Cortex of kidney (tissue), 1 donor: Measurements from ENCODE around the gene HSFX2.
"Not testable (repeated sequence)": the region's sequence is repeated elsewhere in the genome, so short reads cannot be mapped to it uniquely, and the experiment has no call there.

Source experiments
- DNase-seq: peaks from one replicate; lab custom pipeline; 2025; lab: John Stamatoyannopoulos, UW

Gene HSFX2

DNA sequence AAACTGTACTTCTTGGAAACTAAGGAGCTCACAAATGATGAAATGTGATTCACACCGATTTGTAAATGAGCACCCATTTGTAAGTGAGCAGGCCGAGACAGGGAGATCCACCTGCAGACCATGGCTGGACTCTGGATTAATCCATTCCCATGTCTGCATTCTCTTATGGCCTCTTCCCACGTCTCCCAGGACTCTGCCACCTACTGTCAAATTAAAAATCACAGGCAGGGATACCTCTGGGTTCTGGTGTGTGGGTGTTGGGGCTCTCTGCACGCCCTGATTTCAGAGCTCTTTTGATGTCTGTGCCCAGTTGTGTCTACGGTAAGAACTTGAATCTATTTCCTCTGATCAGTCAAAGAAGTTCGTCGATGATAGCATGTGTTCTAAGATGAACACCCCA is 4.1 kb downstream of the HSFX2 start:
- DNase-seq: not testable (repeated sequence)

DNA sequence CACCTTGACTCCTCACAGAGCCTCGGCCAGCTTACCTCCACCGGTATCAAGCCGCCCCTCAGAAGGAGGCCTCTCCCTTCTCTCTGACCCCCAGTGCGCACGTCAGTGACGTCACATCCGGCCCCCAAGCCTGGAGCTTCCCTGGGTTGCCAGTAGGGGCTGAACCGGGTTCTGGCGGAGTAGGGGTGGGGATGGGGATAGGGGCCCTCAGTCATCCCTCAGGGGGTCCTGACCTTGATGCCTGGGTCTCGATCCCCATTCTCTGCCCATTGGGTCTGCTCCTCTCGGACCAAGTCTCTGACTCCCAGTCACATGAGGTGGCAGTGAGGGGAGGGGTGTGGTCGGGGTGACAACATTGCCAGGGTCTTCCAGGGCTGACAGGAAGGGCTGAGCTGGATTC is 7.8 kb downstream of the HSFX2 start, which contains the start of gene MAGEA9B:
TSS of gene MAGEA9B (minus strand) at position 101 of the 400 bp plus-strand sequence. CDS start 4,280 bp downstream, outside the sequence.
- not testable (repeated sequence) for DNase-seq

DNA sequence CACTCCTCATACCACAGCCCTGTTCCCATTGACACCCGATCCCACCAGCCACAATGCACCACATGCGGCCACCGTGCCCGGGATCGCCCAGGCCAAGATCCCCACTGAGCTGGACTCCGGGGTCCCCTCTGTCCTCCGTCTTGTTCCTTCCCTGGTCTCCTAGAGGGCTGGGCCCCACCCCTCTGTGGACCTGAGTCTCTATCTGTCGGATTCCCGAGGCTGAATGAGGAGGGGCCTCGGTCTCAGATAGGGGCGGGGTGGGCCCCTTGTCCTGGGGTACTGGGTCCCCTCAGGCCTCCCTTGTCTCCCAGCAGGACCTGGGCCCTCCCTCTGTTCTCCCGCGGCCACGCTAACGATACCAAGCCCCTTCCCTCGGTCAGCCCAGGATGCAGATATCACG is 9.5 kb downstream of the HSFX2 start:
- DNase-seq: not testable (repeated sequence)

DNA sequence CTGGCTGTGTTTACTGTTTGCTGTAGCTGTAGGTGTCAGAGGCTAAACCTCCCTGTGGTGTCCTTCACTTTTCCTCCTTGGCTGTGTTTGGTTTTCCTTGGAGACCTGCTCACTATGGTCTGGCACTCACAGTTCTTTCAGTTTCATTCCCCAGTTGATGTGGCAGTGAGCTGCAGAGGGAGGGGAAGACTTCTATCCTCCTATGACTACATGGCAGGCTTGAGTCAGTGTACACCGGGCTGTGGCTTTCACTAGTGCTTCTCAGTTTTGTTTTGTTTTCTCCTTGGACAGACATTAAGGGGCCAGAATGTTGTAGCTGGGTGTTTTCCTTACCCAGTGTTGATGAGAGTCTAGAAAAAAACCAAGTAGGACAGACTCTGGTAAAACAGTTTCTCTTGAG is 21.7 kb downstream of the HSFX2 start:
- DNase-seq: not testable (repeated sequence)

DNA sequence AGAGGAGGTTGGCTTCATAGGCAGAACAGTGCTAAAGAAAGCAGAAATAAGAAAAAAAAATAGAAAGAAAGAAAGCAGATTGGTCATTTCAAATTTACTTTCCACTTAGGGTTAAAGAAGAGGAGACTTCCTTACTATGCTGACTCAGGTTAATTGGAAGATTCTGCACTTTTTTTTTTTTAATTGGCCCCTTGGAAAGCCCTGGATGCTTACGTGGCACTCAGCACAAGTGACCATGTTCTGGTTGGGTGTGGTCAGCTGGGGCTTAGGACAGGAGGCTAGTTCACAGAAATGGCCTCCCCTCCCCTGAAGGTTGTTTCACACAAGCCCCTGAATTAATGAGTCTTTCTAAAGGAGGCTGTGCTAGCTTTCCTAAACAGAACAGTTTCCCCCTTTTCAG is 22.4 kb downstream of the HSFX2 start:
- DNase-seq: no peak

DNA sequence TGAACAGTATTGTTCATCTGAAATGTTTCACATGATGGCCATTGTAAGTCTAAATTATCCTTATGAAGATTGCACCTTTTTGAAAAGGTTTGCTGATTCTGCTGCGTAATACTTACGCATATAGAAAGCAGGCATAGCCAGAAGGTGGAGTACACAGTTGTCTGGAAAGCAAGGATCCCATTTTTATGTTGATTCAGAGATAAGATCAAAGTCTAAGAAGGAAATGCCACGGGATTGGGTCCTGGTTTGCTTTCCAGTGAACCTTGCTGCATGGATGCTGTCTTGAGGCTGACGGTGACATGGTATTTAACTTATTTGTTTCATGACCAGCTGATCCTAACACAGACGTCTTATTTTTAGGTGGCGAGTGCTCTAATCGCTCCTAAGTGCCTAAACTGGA is 23.3 kb downstream of the HSFX2 start:
- DNase-seq: no peak

DNA sequence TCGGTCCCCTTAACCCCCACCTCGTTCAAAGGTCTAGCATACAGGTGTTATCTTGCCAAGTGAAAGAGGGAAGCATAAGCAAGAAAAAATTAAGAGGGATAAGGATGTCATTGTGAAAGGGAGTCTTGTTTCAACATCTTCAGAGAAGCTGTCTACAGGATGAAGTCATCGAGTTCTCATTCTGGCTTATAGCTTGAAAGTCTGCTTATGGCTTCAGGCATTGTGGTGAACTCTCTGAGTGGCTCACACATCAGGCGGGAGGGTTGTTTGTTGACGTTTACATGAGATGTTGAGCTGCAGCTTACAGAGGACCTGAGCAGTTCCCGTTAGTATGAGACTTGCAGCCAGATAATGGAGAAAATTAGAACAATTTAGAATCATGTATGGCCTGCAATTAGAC is 24.4 kb downstream of the HSFX2 start:
- no peak for DNase-seq

DNA sequence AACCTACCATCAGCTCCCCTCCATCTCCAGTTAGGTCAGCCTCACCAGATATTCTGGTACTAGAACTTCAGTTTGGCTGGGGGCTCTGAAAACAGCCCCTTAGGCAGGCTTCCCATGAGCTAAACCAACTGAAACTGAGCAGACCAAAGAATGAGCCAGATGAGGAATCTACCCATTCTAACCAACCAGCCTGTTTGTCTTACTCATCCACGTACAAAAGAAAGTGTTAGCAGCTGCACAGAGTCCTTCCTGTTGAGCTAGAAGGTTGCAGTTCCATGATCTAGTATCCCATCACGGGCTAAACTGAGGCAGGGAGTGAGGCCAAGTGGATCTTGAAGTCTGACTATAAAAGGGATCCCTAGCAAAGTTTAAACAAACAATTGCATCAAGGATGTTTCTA is 25.3 kb downstream of the HSFX2 start:
- DNase-seq: no peak

DNA sequence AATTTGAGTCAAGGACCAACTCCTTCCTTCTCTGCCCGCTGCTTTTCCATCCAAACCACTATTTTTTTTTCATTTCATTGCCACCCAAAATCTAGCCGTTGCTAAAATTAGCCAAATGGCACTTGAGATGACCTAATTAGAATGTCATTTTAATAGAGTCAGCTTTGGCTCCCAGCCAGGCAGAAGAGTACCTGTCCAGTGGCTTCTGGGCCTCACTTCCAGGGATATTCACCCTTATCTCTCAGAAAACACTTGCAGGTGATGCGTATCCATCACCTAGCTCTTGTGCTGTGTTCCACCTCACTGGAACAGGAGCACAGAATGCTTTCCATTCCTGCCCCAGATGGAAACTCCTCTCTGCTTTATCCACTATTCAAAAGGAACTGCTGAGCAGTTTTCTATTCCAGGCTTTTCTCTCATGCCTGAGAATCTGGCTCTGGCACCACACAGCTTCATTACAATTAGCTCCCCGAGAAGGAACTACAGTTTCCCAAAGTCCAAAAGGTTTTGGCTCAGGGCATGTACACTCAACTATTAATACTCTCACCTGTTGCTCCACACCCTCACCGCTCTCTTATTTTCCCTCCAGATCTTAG is 26.3 kb downstream of the HSFX2 start:
- DNase-seq: no peak

DNA sequence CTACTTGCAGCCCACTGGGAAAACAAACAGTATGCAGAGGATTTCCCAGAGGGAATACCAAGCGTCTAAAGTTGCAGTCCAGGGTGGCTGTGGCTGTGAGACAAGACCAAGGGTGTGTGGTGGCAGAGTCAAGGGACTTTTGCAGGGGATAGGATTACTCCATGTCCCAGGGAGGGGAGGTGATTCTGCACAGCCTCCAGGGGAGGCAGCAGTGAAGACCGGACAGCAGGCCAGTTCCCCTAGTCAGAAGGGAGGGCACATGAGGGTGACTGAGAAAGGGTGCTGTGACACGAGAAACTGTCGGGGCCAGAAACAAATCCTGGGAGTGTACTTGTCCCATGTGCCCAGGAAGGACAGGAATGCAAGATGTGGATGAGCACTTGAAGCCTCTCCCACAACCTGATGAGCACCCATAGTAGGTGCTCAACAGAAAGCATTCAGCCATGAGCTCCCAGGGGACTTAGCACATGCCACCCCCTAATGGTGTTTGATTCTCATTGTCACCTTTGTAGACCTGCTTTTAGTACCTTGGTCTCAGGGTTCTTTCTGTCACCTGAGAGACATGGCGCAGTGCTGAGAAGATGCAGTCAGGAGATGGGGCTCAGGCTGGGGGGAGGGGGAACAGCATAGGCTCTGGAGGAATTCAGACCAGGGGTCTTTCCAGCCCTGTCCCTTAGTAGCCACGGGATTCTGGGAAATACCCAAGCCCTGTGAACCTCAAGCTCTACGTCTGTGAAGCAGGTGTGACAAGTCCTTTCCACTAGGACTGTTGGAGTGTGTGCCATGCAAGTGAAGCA is 27.3 kb downstream of the HSFX2 start:
- no peak for DNase-seq

DNA sequence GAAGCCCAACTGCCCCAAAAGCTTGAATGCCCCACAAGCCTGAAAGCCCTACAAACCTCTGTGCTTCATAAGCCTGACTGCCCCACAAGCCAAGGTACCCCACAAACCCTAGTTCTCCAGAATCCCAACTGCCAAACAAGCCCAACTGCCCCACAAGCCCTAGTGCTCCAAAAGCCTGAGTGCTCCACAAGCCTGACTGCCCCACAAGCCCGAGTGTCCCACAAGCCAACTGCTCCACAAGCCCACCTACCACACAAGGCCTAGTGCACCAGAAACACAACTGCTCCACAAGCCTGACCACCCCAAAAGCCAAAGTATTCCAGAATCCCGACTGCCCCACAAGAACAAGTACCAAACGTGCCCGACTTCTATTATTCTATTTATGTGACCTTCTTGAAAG is 31.8 kb downstream of the HSFX2 start:
- no peak for DNase-seq

DNA sequence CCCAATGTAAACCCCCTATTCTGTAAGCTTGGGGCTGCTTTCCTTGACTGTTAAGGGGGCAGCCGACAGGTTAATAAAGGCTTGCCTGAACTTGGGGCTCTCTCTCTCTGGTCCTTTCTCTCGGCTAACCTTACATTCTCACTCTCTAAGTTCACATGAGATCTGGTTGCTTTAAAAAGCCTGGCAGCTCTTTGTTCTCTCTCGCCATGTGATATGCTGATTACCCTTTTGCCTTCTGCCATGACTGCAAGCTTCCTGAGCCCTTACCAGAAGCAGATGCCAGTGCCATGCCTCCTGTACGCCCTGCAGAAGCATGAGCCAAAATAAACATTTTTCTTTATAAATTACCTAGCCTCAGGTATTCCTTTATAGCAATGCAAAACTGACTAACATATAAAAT is 39.9 kb downstream of the HSFX2 start:
- DNase-seq: not testable (repeated sequence)

DNA sequence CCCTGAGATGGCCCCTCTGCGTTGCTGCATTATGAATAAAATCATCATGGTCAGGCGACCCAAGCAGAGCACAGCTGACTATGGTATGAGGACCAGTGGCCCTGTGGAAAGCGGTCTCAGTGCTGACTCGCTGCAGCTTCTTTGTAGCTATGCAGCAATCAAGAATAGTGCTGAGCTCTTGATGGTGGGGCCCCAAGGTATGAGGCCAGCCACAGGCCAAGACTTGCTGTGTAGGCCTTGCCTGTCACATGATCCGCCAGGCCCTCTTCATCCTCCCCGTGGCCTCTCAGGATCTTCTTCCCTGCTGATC is 43.2 kb downstream of the HSFX2 start:
- DNase-seq: not testable (repeated sequence)

DNA sequence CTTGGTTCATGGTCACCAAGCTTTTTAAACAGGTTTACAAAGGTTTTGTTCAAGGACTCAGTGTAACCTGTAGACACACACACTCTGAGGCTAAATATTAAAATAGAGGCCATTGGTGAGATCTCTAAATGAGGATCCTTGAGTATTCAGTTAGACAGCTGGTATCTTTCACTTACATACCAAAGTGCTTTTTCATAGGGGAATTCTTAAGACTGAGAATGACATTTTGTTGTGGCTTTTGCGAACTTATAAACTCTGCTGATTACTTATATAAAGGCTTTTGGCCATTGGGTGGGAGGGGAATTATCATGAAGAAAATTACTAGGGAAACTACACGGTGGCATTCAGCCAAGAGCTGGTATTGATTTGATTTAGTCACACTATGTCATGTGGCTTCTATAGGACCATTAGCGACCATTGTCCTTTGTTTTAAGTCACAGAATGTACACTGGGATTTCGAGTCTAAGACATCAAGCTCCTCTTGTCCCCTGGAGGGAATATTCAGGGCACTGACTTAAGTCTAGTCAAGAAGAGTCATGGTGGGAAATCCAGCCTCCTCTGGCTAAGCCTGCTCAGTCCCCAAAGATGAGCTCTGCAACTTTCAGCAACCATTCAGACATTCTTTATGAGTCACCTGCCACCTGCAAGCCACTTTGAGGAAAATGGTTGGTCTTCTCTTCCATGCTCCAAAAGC is 43.7 kb downstream of the HSFX2 start:
- not testable (repeated sequence) for DNase-seq

DNA sequence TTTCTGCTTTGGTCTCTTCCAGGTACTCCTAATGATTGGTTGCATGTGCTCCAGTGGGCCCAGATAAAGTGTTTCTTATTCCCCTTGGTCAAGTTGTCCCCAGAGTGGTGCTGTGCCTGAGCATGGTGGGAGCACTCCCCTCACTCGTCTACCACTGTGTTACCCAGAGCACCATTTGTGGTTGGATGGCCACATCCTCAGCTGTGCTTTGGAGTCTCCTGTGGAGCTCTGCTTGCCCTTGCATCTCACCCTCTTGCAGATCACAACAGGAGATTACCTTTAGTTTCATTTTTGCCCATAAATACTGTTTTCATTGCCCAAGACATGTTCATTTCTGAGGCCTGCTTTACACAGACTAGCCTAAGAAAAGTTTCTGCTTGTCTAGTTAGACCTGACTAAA is 44.7 kb downstream of the HSFX2 start:
- DNase-seq: not testable (repeated sequence)

DNA sequence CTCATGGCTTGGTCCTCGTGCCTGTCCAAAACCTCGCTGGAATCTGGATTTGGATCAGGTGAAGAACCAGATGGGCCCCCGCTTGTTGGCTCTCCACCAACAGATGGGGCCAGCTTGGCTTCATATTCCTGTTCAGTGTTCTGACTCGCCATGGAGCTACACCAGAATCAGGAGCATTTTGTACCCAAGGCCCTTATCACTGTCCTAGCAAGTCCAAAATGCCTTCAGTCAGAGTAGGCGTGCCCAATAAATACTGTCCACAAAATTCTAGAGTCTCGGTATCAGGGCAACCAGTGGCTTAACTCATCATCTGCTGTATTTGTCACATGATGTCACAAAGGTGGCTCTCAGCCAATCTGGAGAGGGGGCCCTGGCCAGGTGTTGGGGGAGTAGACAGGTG is 45.4 kb downstream of the HSFX2 start, which contains the start of gene HSFX3:
TSS of gene HSFX3 (minus strand) at position 224 of the 400 bp plus-strand sequence. CDS start at position 152, 72 bp downstream.
- DNase-seq: not testable (repeated sequence)

DNA sequence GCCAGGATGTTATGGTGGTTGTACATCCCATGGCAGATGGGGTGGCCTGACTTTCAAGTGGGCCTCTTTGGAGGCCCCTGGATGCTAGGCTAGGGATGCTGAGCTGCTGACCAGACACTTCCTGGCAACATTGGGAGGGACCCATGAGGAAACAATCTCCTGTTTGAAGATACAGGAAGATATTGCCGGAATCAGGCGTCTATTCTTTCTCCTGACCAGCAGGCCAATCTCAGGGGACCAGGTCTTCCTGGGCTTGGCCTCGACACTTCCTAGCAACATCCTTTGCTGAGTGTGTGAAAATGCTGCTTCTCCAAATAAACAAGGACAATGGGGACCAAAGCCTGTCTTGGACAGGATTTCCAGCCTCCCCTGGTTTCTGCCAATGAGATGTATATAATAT is 47.3 kb downstream of the HSFX2 start:
- DNase-seq: not testable (repeated sequence)

DNA sequence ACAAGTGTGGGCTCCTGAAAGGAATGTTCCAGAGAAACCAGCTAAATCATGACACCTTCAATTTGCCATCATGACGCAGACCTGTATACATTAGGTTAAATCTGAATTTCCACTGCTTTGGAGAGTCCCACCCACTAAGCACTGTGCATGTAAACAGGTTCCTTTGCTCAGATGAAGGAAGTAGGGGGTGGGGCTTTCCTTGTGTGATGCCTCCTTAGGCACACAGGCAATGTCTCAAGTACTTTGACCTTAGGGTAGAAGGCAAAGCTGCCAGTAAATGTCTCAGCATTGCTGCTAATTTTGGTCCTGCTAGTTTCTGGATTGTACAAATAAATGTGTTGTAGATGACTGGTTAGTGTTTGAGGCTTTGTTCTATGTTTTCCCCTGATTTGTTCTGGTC is 48.2 kb downstream of the HSFX2 start:
- DNase-seq: not testable (repeated sequence)

DNA sequence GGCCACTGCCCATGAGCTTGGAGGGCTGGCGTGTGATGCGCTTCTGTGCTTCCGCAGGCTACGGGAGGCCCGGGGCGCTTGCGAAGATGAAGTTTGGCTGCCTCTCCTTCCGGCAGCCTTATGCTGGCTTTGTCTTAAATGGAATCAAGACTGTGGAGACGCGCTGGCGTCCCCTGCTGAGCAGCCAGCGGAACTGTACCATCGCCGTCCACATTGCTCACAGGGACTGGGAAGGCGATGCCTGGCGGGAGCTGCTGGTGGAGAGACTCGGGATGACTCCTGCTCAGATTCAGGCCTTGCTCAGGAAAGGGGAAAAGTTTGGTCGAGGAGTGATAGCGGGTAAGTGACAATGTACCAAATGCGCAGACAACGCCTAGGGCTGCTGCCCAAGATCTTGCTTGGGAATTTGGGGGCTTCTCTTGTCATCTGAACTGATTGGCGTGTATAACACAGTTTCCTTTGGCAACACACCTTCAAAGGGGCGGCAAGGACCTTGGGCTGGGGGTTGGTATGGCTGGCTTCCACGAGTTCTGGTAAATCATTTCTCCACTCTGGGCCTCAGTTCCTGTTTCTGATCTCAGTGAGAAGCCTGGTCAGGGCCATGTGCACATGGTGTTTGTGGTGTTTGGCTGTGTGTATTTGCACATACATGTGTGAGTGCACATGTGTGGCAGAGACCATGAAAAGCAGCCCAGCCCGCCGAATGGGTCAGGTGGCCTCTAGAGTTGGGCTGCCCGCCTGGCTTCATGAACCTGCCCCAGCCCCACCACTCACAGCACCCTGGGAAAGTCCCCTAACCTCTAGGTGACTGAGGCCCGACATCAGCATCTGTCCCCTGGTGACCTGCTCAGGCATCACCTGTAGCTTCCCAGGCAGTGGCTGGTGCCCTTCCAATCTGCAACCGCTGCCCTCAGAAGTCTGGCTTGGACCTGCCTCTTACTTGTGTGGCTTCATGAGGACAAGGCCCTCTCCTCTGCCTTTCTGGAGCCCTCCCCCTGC is 49.3 kb downstream of the HSFX2 start:
- not testable (repeated sequence) for DNase-seq
